Heart left ventricle (tissue), 13 donors: ENCODE data around the gene GPC6.

ENCODE experiments used
- POLR2A ChIP-seq, 2 donors: fragments of 450-650 bp; IDR thresholded peaks; one replicate each; pipeline ENCODE4 v1.6.1; 2017; ENCODE audit warnings: antibody characterized with exemption in 2 of 2, mild to moderate bottlenecking in 2 of 2, moderate library complexity in 2 of 2
- TF ChIP-seq, protein P1 (sequence below), 12 donors: fragments of 200-600 bp; sonication (generic) in 4 of 12; IDR thresholded peaks; one replicate each; pipeline versions ENCODE4 v1.5.0 to v1.8.0; 2018 to 2022; ENCODE audit warnings: antibody characterized with exemption in 12 of 12, mild to moderate bottlenecking in 5 of 12
- donor health status: ischemic (EF 13 %, LVEDD 7.1; RV severe dilation, severe dysfunction).
- donor health status: DM: no; HTN: yes; CAD: no.
- donor health status: DM: no; HTN: no; CAD: no.
- donor health status: ischemic (EF 25% LVEDD 6.9; RV normal size, moderate dysfunction).
- donor health status: ischemic (EF 25% LVEDD 5.7; RV mildly dilated, moderate dysfunction).
- donor health status: ischemic (EF 35%, LVEDD 5.7; RV mildly dilated, moderate dysfunction).
- donor health status: nonischemic (EF 11% LVEDD 7.7; RV severe dilation, severe dysfunction).
- donor health status: DM: yes; HTN: yes; CAD: no.
- donor health status: PGD.
- donor health status: ischemic (EF 29% LVEDD 5.4; RV normal size, mild dysfunction).
- donor health status: nonischemic (EF 23%, LVEDD 6.1; RV moderate dilation, normal function).

DNA sequence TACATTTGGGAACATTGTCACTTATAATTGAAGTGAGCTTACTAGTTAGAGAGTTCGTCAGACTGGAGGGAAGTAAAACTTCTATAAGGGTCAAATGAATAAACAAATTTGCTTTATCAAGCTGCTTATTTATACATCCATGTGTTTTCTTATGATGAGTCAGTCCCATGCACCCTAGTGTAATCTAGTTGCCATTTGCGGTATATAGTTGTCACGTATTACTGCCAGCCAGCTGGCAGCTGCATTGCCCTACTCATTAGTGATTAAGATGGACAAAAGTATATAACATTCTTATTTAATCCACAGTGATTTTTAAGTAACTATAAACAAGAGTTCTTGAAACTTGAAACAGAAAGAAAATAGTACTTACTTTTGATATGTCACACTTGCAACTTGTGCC is 182.4 kb downstream of the GPC6 start:
- no peak for TF ChIP-seq POLR2A (IDR thresholded peaks at IDR 0.05)
- TF ChIP-seq, protein P1, sequence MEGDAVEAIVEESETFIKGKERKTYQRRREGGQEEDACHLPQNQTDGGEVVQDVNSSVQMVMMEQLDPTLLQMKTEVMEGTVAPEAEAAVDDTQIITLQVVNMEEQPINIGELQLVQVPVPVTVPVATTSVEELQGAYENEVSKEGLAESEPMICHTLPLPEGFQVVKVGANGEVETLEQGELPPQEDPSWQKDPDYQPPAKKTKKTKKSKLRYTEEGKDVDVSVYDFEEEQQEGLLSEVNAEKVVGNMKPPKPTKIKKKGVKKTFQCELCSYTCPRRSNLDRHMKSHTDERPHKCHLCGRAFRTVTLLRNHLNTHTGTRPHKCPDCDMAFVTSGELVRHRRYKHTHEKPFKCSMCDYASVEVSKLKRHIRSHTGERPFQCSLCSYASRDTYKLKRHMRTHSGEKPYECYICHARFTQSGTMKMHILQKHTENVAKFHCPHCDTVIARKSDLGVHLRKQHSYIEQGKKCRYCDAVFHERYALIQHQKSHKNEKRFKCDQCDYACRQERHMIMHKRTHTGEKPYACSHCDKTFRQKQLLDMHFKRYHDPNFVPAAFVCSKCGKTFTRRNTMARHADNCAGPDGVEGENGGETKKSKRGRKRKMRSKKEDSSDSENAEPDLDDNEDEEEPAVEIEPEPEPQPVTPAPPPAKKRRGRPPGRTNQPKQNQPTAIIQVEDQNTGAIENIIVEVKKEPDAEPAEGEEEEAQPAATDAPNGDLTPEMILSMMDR (IDR thresholded peaks at IDR 0.05): no peak
